Transverse colon (tissue), 4 donors: Measurements from ENCODE around the gene LRP1B.

Source experiments
- EP300 ChIP-seq: sonication (generic); formaldehyde crosslinking; IDR thresholded peaks from one replicate; pipeline ENCODE4 v1.6.1; 2017; ENCODE audit warnings: antibody characterized with exemption, low read depth
- POLR2A ChIP-seq: fragments of 450-650 bp; IDR thresholded peaks from one replicate; pipeline ENCODE4 v1.6.1; 2016; ENCODE audit warnings: antibody characterized with exemption, mild to moderate bottlenecking, moderate library complexity
- POLR2AphosphoS5 ChIP-seq, 3 donors: sonication (generic); formaldehyde crosslinking; IDR thresholded peaks; one replicate each; pipeline ENCODE4 v1.6.1; 2016; ENCODE audit warnings: antibody characterized with exemption in 3 of 3
- TF ChIP-seq, protein P1 (sequence below), 5 experiments: fragments of 200-600 bp in 3 of 5; fragments of 450-650 bp in 2 of 5; sonication (generic) in 3 of 5; IDR thresholded peaks; 1 replicate in 2 of 5; 2 replicates in 3 of 5; pipeline ENCODE4 v1.5.1; 2016 to 2017; ENCODE audit warnings: antibody characterized with exemption in 5 of 5, inconsistent platforms in 3 of 5, mild to moderate bottlenecking in 2 of 5, moderate library complexity in 1 of 5

GRCh38 chr2:140604788-140605187 is 1526.0 kb downstream of the LRP1B start:
- TF ChIP-seq POLR2AphosphoS5 (IDR thresholded peaks at IDR 0.05): no peak
- TF ChIP-seq, protein P1, sequence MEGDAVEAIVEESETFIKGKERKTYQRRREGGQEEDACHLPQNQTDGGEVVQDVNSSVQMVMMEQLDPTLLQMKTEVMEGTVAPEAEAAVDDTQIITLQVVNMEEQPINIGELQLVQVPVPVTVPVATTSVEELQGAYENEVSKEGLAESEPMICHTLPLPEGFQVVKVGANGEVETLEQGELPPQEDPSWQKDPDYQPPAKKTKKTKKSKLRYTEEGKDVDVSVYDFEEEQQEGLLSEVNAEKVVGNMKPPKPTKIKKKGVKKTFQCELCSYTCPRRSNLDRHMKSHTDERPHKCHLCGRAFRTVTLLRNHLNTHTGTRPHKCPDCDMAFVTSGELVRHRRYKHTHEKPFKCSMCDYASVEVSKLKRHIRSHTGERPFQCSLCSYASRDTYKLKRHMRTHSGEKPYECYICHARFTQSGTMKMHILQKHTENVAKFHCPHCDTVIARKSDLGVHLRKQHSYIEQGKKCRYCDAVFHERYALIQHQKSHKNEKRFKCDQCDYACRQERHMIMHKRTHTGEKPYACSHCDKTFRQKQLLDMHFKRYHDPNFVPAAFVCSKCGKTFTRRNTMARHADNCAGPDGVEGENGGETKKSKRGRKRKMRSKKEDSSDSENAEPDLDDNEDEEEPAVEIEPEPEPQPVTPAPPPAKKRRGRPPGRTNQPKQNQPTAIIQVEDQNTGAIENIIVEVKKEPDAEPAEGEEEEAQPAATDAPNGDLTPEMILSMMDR (IDR thresholded peaks at IDR 0.05): no peak
- TF ChIP-seq POLR2A: no peak
- TF ChIP-seq EP300: no peak
